HepG2 (cell line): ENCODE data around the gene CSTF1. TPM values are rescaled to one million over a fixed set of nuclear protein-coding genes. Genes with fewer than 3 reads are reported as not detected.

ENCODE experiments used
- ESRRA ChIP-seq: sonication (generic); formaldehyde crosslinking; IDR thresholded peaks from 2 replicates; pipeline ENCODE4 v1.5.1; 2020; ENCODE audit warnings: mild to moderate bottlenecking, low read depth, missing genetic modification reagents
- SMARCE1 ChIP-seq: fragments of 450-650 bp; IDR thresholded peaks from 2 replicates; pipeline ENCODE4 v1.6.1; 2017; ENCODE audit warnings: borderline replicate concordance
- TSC22D2 ChIP-seq: sonication (generic); formaldehyde crosslinking; IDR thresholded peaks from 2 replicates; pipeline ENCODE4 v1.5.1; 2020; ENCODE audit warnings: missing genetic modification reagents, mild to moderate bottlenecking, borderline replicate concordance
- ZMYM2 ChIP-seq: sonication (generic); formaldehyde crosslinking; IDR thresholded peaks from 2 replicates; pipeline ENCODE4 v1.8.0; 2022; ENCODE audit warnings: mild to moderate bottlenecking, missing genetic modification reagents
- ZNF501 ChIP-seq: sonication (generic); formaldehyde crosslinking; IDR thresholded peaks from 2 replicates; pipeline ENCODE4 v1.5.1; 2020; ENCODE audit warnings: mild to moderate bottlenecking, moderate library complexity, missing genetic modification reagents
- ZNF550 ChIP-seq: sonication (generic); formaldehyde crosslinking; IDR thresholded peaks from 2 replicates; pipeline ENCODE4 v1.4.0; 2020; ENCODE audit warnings: mild to moderate bottlenecking, missing genetic modification reagents, borderline replicate concordance
- ZNF772 ChIP-seq: sonication (generic); formaldehyde crosslinking; IDR thresholded peaks from 2 replicates; pipeline ENCODE4 v1.5.0; 2020; ENCODE audit warnings: mild to moderate bottlenecking, missing genetic modification reagents
- ZNF788 ChIP-seq: sonication (generic); formaldehyde crosslinking; IDR thresholded peaks from 2 replicates; pipeline ENCODE4 v1.5.0; 2020; ENCODE audit warnings: mild to moderate bottlenecking, missing genetic modification reagents, borderline replicate concordance
- polyA plus RNA-seq, 8 experiments: library from polyadenylated mRNA; depleted of rRNA in 3 of 8; stranded (reverse) in 7 of 8; unstranded in 1 of 8; fragments of >200 nt; fragmentation: Illumina TruSeq in 4 of 8; extraction: Trizol in 4 of 8; gene quantifications; 2 replicates each; pipeline versions ENCODE4 v1.2.1 to v1.2.3, GENCODE V29; 2011 to 2016; ENCODE audit warnings: low read depth in 4 of 8, missing spikeins in 1 of 8, mixed read lengths in 1 of 8; ENCODE audit not compliant: insufficient read depth in 1 of 8
- total RNA-seq, 5 experiments: library from RNA; depleted of rRNA; stranded (reverse); fragments of >200 nt; fragmentation: Illumina TruSeq; extraction: Trizol; gene quantifications; 2 replicates each; pipeline ENCODE4 v1.2.3, GENCODE V29; 2016; ENCODE audit warnings: low read depth in 1 of 5
- TF ChIP-seq, protein P1 (sequence below): sonication (generic); formaldehyde crosslinking; IDR thresholded peaks from 2 replicates; pipeline ENCODE4 v1.8.0; 2022; ENCODE audit warnings: missing genetic modification reagents, mild to moderate bottlenecking, moderate library complexity, borderline replicate concordance
- TF ChIP-seq, protein P2 (sequence below): sonication (generic); formaldehyde crosslinking; IDR thresholded peaks from 2 replicates; pipeline ENCODE4 v1.5.0; 2020; ENCODE audit warnings: missing genetic modification reagents
- TF ChIP-seq, protein P3 (sequence below): sonication (generic); formaldehyde crosslinking; IDR thresholded peaks from 2 replicates; pipeline ENCODE4 v1.4.0; 2020; ENCODE audit warnings: low read depth, mild to moderate bottlenecking, missing genetic modification reagents
- TF ChIP-seq, protein P4 (sequence below): sonication (generic); formaldehyde crosslinking; IDR thresholded peaks from 2 replicates; pipeline ENCODE4 v1.5.0; 2020; ENCODE audit warnings: mild to moderate bottlenecking, missing genetic modification reagents
- TF ChIP-seq, protein P5 (sequence below): sonication (generic); formaldehyde crosslinking; IDR thresholded peaks from 2 replicates; pipeline ENCODE4 v1.4.0; 2020; ENCODE audit warnings: mild to moderate bottlenecking, missing genetic modification reagents, borderline replicate concordance

Gene CSTF1
- total and polyA plus RNA-seq, 2 of the 13 experiments (the other 11 are each of a cell fraction or from before 2014, with no cell fraction given), result 70.9 to 100 TPM

DNA sequence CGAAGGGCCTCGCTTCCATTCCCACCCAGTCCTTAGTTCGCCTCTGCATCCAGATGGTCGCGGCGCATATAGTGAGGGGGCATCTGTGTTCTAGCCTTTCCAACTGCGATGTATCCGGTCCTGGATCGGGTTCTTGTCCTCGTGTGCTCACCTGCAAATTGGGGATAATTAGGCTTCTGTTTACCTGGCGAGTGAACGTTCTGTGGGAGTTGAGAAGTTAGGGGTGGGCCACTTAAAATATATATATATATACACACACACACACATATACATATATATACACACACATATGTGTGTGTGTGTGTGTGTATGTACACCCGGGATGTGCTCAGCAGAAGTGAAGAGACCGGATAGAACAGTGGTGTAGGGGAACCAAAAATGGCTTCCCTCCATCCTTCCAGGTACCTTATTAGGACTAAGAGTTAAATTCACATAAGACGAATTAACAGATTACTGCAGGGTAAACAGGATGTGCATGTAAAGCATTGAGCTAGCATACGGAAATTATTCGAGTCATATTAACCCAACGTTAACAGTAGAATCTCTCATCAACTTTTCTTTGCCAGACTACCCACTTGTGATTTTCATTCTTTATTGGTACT is 537 bp downstream of the CSTF1 start (continued):
- TF ChIP-seq ZMYM2 (CRISPR knock-in tag) (no peak), ZNF501 (CRISPR knock-in tag) (no peak), SMARCE1 (no peak), ZNF788 (CRISPR knock-in tag) (no peak), ZNF550 (CRISPR knock-in tag) (no peak), ESRRA (CRISPR knock-in tag) (no peak), ZNF772 (CRISPR knock-in tag) (no peak), TSC22D2 (CRISPR knock-in tag) (no peak)
- TF ChIP-seq, protein P1, sequence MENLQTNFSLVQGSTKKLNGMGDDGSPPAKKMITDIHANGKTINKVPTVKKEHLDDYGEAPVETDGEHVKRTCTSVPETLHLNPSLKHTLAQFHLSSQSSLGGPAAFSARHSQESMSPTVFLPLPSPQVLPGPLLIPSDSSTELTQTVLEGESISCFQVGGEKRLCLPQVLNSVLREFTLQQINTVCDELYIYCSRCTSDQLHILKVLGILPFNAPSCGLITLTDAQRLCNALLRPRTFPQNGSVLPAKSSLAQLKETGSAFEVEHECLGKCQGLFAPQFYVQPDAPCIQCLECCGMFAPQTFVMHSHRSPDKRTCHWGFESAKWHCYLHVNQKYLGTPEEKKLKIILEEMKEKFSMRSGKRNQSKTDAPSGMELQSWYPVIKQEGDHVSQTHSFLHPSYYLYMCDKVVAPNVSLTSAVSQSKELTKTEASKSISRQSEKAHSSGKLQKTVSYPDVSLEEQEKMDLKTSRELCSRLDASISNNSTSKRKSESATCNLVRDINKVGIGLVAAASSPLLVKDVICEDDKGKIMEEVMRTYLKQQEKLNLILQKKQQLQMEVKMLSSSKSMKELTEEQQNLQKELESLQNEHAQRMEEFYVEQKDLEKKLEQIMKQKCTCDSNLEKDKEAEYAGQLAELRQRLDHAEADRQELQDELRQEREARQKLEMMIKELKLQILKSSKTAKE (CRISPR knock-in tag), result peak; percentile 14; the same call in 1 of the 2 replicates
- TF ChIP-seq, protein P2, sequence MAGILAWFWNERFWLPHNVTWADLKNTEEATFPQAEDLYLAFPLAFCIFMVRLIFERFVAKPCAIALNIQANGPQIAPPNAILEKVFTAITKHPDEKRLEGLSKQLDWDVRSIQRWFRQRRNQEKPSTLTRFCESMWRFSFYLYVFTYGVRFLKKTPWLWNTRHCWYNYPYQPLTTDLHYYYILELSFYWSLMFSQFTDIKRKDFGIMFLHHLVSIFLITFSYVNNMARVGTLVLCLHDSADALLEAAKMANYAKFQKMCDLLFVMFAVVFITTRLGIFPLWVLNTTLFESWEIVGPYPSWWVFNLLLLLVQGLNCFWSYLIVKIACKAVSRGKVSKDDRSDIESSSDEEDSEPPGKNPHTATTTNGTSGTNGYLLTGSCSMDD (CRISPR knock-in tag), result 0 out of 2 replicates have a peak, but pooled peaks have one; percentile 3
- TF ChIP-seq, protein P3, sequence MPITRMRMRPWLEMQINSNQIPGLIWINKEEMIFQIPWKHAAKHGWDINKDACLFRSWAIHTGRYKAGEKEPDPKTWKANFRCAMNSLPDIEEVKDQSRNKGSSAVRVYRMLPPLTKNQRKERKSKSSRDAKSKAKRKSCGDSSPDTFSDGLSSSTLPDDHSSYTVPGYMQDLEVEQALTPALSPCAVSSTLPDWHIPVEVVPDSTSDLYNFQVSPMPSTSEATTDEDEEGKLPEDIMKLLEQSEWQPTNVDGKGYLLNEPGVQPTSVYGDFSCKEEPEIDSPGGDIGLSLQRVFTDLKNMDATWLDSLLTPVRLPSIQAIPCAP, result no peak
- TF ChIP-seq, protein P4, sequence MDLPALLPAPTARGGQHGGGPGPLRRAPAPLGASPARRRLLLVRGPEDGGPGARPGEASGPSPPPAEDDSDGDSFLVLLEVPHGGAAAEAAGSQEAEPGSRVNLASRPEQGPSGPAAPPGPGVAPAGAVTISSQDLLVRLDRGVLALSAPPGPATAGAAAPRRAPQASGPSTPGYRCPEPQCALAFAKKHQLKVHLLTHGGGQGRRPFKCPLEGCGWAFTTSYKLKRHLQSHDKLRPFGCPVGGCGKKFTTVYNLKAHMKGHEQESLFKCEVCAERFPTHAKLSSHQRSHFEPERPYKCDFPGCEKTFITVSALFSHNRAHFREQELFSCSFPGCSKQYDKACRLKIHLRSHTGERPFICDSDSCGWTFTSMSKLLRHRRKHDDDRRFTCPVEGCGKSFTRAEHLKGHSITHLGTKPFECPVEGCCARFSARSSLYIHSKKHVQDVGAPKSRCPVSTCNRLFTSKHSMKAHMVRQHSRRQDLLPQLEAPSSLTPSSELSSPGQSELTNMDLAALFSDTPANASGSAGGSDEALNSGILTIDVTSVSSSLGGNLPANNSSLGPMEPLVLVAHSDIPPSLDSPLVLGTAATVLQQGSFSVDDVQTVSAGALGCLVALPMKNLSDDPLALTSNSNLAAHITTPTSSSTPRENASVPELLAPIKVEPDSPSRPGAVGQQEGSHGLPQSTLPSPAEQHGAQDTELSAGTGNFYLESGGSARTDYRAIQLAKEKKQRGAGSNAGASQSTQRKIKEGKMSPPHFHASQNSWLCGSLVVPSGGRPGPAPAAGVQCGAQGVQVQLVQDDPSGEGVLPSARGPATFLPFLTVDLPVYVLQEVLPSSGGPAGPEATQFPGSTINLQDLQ, result no peak
- TF ChIP-seq, protein P5, sequence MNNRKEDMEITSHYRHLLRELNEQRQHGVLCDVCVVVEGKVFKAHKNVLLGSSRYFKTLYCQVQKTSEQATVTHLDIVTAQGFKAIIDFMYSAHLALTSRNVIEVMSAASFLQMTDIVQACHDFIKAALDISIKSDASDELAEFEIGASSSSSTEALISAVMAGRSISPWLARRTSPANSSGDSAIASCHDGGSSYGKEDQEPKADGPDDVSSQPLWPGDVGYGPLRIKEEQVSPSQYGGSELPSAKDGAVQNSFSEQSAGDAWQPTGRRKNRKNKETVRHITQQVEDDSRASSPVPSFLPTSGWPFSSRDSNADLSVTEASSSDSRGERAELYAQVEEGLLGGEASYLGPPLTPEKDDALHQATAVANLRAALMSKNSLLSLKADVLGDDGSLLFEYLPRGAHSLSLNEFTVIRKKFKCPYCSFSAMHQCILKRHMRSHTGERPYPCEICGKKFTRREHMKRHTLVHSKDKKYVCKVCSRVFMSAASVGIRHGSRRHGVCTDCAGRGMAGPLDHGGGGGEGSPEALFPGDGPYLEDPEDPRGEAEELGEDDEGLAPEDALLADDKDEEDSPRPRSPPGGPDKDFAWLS (CRISPR knock-in tag), result no peak
